ENCODE measurements around the gene NUDT4. TPM values are rescaled to one million over a fixed set of nuclear protein-coding genes. Genes with fewer than 3 reads are reported as not detected.

The NUDT4 gene
- total and polyA plus RNA-seq, 2 of the 4 experiments (the other 2 are of a cell fraction) = 23.6 to 25.6 TPM

DNA sequence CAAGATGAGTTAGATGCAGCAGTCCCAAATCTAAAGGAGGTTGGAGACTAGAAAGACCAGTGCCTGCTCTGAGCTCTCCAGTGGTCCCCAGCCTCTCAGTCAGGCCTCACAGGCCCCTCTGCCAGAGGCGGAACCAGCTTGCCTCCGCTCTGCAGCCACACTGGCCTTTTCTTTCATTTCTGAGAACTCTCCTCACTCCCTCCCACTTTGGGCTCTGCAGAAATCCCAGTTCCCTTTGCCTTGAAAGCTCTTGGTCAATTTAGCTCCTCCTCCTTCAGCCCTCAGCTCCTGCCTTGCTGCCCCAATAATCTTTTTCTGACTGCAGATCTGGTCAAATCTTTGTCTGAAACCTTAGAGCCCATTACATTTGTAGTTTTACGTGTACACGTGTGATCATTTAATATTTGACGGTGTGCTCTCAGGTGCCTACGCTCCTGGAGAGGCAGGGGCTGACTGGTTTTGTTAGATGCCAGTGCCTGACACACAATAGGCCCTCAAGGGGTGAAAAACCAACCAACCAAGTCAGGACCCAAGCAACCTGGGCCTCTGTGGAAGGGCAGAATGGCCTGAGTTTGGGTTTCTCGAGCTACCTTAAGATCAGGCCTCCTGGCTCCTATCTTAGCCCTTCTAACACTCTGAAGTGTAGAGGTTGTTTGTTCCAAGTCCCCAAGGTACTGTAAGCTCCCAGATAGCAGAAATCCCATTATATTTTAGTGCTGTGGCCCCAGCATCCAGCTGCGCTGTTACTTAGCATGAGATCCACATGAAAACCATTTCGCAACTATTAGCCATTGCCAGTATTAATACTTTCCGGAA lies 1.1 kb upstream of the NUDT4 start:
- H2AK5ac ChIP-seq (ENCODE audit: low read depth, low read length) = peak overlapping the region; percentile 17; the same call in 1 of the 2 replicates
- H3K9me3 ChIP-seq (ENCODE audit: control insufficient read depth, insufficient read depth, low read length) = no peaks in the 10 kb centered on the region
- peak overlapping the region; percentile 33 for H3K9ac ChIP-seq (ENCODE audit: low read depth, low read length)
- H3K36me3 ChIP-seq (ENCODE audit: control insufficient read depth, insufficient read depth, low read length) = no peaks in the 10 kb centered on the region
- peak overlapping the region; percentile 67 for H3K18ac ChIP-seq (ENCODE audit: low read depth, low read length)
- peak overlapping the region; percentile 90 for H2AFZ ChIP-seq (replicated peaks; ENCODE audit: low read length, poor library complexity)
- peak overlapping the region; percentile 59 for H2AK9ac ChIP-seq (replicated peaks; ENCODE audit: low read depth, low read length, poor library complexity)
- BruUV-seq (replicated peaks) = no TSS peak
- H3K56ac ChIP-seq (ENCODE audit: extremely low read depth, insufficient read depth, low read length) = no peak overlapping the region; the same call in 1 of the 2 replicates
- dilution Hi-C loops (cut with HindIII; ENCODE audit: low sequenced_read_pairs, unreplicated experiment) = loop anchor here (25.0 kb wide), 1 partner anchor 389 kb away; no protein-coding TSS in a partner anchor
- ATAC-seq (ENCODE audit: low read depth) (no peak), DNase-seq (peak; percentile 60)
- peak overlapping the region; percentile 58 for H3K14ac ChIP-seq (replicated peaks; ENCODE audit: low read depth, low read length)
- H3K27ac ChIP-seq (ENCODE audit: insufficient read depth, low read length) = peak overlapping the region; percentile 26
- H3K23ac ChIP-seq (ENCODE audit: low read depth, low read length) = peak overlapping the region; percentile 91
- CTCF ChIA-PET = no interaction called here
- H3K79me1 ChIP-seq (ENCODE audit: low read depth in 1 of 2, low read length in 2 of 2) = peaks cover 0 to 25% of the 10 kb centered on the region in 2 experiments; a peak in 3 of 4 replicates
- peaks cover 18% of the 10 kb centered on the region for H4K20me1 ChIP-seq (ENCODE audit: insufficient read depth, low read length)
- H4K5ac ChIP-seq (ENCODE audit: low read depth, low read length) = peak overlapping the region; percentile 58
- H4K8ac ChIP-seq (ENCODE audit: low read depth in 2 of 2, low read length in 2 of 2) = peak overlapping the region; percentile 48 to 88; a peak in 3 of 4 replicates
- H3K27me3 ChIP-seq (ENCODE audit: control insufficient read depth, insufficient read depth, low read length) = no peaks in the 10 kb centered on the region
- peak overlapping the region; percentile 16; the same call in 1 of the 2 replicates for H4K91ac ChIP-seq (ENCODE audit: insufficient read depth, low read depth, low read length)
- POLR2A ChIA-PET (ENCODE audit: unreplicated experiment) = no interaction called here
- H3K4me1 ChIP-seq (ENCODE audit: control insufficient read depth, insufficient read depth, low read length) = peaks cover 12% of the 10 kb centered on the region
- H2BK20ac ChIP-seq (ENCODE audit: low read depth, low read length) = peak overlapping the region; percentile 6; the same call in 1 of the 2 replicates
- peak overlapping the region; percentile 57 for H3K4ac ChIP-seq (ENCODE audit: low read depth, low read length)
- H2BK120ac ChIP-seq (ENCODE audit: low read depth, low read length) = peak overlapping the region; percentile 50
- H2BK15ac ChIP-seq (ENCODE audit: low read depth, low read length) = 0 out of 3 replicates have a peak overlapping the region, but pooled peaks have one; percentile 4
- H3K4me3 ChIP-seq (ENCODE audit: insufficient read depth, low read depth, low read length) = peak overlapping the region; percentile 70; the same call in 1 of the 2 replicates
- intact Hi-C loops (cut with micrococcal nuclease) = loop anchor here (1.0 to 5.0 kb wide), 3 partner anchors 134 to 249 kb away; no protein-coding TSS in a partner anchor
- peak overlapping the region; percentile 97 for H3K4me2 ChIP-seq (ENCODE audit: low read depth, low read length)
- TF ChIP-seq, protein P1, sequence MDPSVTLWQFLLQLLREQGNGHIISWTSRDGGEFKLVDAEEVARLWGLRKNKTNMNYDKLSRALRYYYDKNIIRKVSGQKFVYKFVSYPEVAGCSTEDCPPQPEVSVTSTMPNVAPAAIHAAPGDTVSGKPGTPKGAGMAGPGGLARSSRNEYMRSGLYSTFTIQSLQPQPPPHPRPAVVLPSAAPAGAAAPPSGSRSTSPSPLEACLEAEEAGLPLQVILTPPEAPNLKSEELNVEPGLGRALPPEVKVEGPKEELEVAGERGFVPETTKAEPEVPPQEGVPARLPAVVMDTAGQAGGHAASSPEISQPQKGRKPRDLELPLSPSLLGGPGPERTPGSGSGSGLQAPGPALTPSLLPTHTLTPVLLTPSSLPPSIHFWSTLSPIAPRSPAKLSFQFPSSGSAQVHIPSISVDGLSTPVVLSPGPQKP (IDR thresholded peaks at IDR 0.05; ENCODE audit: borderline replicate concordance, low read depth, low read length) = no peak
- TF ChIP-seq, protein P2, sequence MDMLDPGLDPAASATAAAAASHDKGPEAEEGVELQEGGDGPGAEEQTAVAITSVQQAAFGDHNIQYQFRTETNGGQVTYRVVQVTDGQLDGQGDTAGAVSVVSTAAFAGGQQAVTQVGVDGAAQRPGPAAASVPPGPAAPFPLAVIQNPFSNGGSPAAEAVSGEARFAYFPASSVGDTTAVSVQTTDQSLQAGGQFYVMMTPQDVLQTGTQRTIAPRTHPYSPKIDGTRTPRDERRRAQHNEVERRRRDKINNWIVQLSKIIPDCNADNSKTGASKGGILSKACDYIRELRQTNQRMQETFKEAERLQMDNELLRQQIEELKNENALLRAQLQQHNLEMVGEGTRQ (IDR thresholded peaks at IDR 0.05; ENCODE audit: low read depth, low read length) = no peak
- TF ChIP-seq MXI1 (IDR thresholded peaks at IDR 0.05; ENCODE audit: borderline replicate concordance, low read depth, low read length) (no peak), CEBPB (IDR thresholded peaks at IDR 0.05; ENCODE audit: low read depth, low read length) (peak; percentile 90), RFX5 (IDR thresholded peaks at IDR 0.05; ENCODE audit: low read depth, low read length) (no peak), RCOR1 (IDR thresholded peaks at IDR 0.05; ENCODE audit: insufficient replicate concordance, low read length) (no peak), CHD1 (IDR thresholded peaks at IDR 0.05; ENCODE audit: low read depth, low read length) (no peak), POLR2A (IDR thresholded peaks at IDR 0.05; ENCODE audit: low read depth, low read length) (no peak)
- TF ChIP-seq, protein P3, sequence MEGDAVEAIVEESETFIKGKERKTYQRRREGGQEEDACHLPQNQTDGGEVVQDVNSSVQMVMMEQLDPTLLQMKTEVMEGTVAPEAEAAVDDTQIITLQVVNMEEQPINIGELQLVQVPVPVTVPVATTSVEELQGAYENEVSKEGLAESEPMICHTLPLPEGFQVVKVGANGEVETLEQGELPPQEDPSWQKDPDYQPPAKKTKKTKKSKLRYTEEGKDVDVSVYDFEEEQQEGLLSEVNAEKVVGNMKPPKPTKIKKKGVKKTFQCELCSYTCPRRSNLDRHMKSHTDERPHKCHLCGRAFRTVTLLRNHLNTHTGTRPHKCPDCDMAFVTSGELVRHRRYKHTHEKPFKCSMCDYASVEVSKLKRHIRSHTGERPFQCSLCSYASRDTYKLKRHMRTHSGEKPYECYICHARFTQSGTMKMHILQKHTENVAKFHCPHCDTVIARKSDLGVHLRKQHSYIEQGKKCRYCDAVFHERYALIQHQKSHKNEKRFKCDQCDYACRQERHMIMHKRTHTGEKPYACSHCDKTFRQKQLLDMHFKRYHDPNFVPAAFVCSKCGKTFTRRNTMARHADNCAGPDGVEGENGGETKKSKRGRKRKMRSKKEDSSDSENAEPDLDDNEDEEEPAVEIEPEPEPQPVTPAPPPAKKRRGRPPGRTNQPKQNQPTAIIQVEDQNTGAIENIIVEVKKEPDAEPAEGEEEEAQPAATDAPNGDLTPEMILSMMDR (conservative IDR thresholded peaks at IDR 0.05; ENCODE audit: low read depth, low read length) = no peak
- 44% methylated on average over 2 of the region's 10 CpGs; no CpG with 5 or more reads in 1 of the 2 experiments for WGBS, 2 experiments (ENCODE audit: extremely low coverage in 2 of 2, insufficient read length in 1 of 2)
- H2BK5ac ChIP-seq (ENCODE audit: low read depth, low read length, poor library complexity, severe bottlenecking) = peak overlapping the region; percentile 95
- H3K9me1 ChIP-seq (ENCODE audit: insufficient read depth, low read length) = peaks cover 4% of the 10 kb centered on the region; the same call in 1 of the 2 replicates
- in situ Hi-C loops (cut with MboI; ENCODE audit: low sequenced_read_pairs) = no loop called here

All from IMR-90 (cell line).